Natural killer cell (primary cell): Measurements from ENCODE around the gene EPHB4. TPM values are rescaled to one million over a fixed set of nuclear protein-coding genes. Genes with fewer than 3 reads are reported as not detected.

Experiments used
- ATAC-seq, 3 donors: fragments of 150-1000 bp in 2 of 3; fragments of 200-7000 bp in 1 of 3; cut with Tn5 transposase; 1 replicate in 1 of 3; 2 replicates in 2 of 3; pipeline ENCODE4 v1.10.0; 2021; ENCODE audit warnings: mild to moderate bottlenecking in 2 of 3, moderate library complexity in 2 of 3
- DNase-seq, 2 donors: peaks; one replicate each; pipeline versions ENCODE4 v3.0.0 to v3.0.0-alpha.2; 2013 to 2021; ENCODE audit warnings: mixed read lengths in 1 of 2
- H3K27ac ChIP-seq: one replicate; pipeline ENCODE4 v1.5.1; 2013; ENCODE audit warnings: mild to moderate bottlenecking, low read length
- H3K27me3 ChIP-seq: one replicate; pipeline ENCODE4 v1.6.1; 2013; ENCODE audit warnings: low read length; ENCODE audit not compliant: control insufficient read depth, insufficient read depth
- H3K36me3 ChIP-seq: one replicate; pipeline ENCODE4 v1.6.1; 2013; ENCODE audit warnings: low read length; ENCODE audit not compliant: control insufficient read depth, insufficient read depth
- H3K4me1 ChIP-seq: one replicate; pipeline ENCODE4 v1.6.1; 2013; ENCODE audit warnings: low read length; ENCODE audit not compliant: control insufficient read depth, insufficient read depth
- H3K4me3 ChIP-seq: one replicate; pipeline ENCODE4 v1.5.1; 2013; ENCODE audit warnings: low read length
- H3K9me3 ChIP-seq: one replicate; pipeline ENCODE4 v1.6.1; 2013; ENCODE audit warnings: low read length; ENCODE audit not compliant: control insufficient read depth, insufficient read depth
- H3K27ac Mint-ChIP-seq, 2 donors: one replicate each; pipeline ENCODE4 v1.8.0; 2022; ENCODE audit warnings: mild to moderate bottlenecking in 2 of 2, mixed read lengths in 2 of 2, moderate library complexity in 1 of 2
- H3K27me3 Mint-ChIP-seq, 2 donors: one replicate each; pipeline ENCODE4 v1.8.0; 2022; ENCODE audit warnings: low read depth in 2 of 2, mixed read lengths in 2 of 2
- H3K36me3 Mint-ChIP-seq: one replicate; pipeline ENCODE4 v1.8.0; 2022; ENCODE audit warnings: mixed read lengths
- H3K4me1 Mint-ChIP-seq, 2 donors: one replicate each; pipeline ENCODE4 v1.8.0; 2022; ENCODE audit warnings: mixed read lengths in 2 of 2
- H3K4me3 Mint-ChIP-seq: one replicate; pipeline ENCODE4 v1.8.0; 2022; ENCODE audit warnings: mild to moderate bottlenecking, moderate library complexity, mixed read lengths
- H3K9me3 Mint-ChIP-seq, 2 donors: one replicate each; pipeline ENCODE4 v1.8.0; 2022; ENCODE audit warnings: mixed read lengths in 2 of 2
- CTCF ChIP-seq: fragments of 200-600 bp; IDR thresholded peaks from one replicate; pipeline ENCODE4 v1.8.0; 2022; ENCODE audit warnings: antibody characterized with exemption
- WGBS: methylation state at CpG from one replicate; pipeline ENCODE4 v1.1.7; 2013; ENCODE audit warnings: missing lambda C conversion rate; ENCODE audit not compliant: insufficient coverage; 5-methylcytosine and 5-hydroxymethylcytosine counted together
- intact Hi-C: fragments of 100-400 bp; cut with micrococcal nuclease; formaldehyde crosslinking; loops from one replicate; pipeline ENCODE4 v1.14.2; 2022
- total RNA-seq, 4 donors: library from RNA; stranded (reverse); fragments of 120-200 nt in 1 of 4; gene quantifications; one replicate each; pipeline versions ENCODE4 v1.2.3 to v1.2.4, GENCODE V29; 2013 to 2022

Gene EPHB4
- total RNA-seq, 3 donors from 2014 or later (not counting 1 experiment from before 2014, with no cell fraction given): 0.66 to 1.5 (median 0.88) TPM

GRCh38 chr7:100835903-100836811 lies 8.8 kb upstream of the EPHB4 start:
- DNase-seq: no peak
- intact Hi-C loops: no loop called here
- Histone ChIP-seq H3K4me3 (no peak overlapping the region), H3K9me3 (no peaks in the 10 kb centered on the region), H3K27ac (no peak overlapping the region), H3K4me1 (peaks cover 15% of the 10 kb centered on the region), H3K36me3 (no peaks in the 10 kb centered on the region), H3K27me3 (no peaks in the 10 kb centered on the region)
- Mint-ChIP-seq H3K9me3 (no peaks in the 10 kb centered on the region), H3K27ac (peak overlapping the region in 1 of 2 donors; percentile 0), H3K4me1 (peaks cover 5 to 14% of the 10 kb centered on the region in 2 donors), H3K36me3 (no peaks in the 10 kb centered on the region), H3K4me3 (peak overlapping the region; percentile 63), H3K27me3 (peaks cover 0 to 7% of the 10 kb centered on the region in 2 donors)
- no peak for ATAC-seq
- no peak for TF ChIP-seq CTCF
- 52% methylated on average over 17 of the region's 17 CpGs for WGBS

- H3K4me3 ChIP-seq: no peak overlapping the region
- Mint-ChIP-seq H3K4me1 (peaks cover 8 to 19% of the 10 kb centered on the region in 2 donors), H3K4me3 (no peak overlapping the region), H3K27me3 (peaks cover 13 to 28% of the 10 kb centered on the region in 2 donors), H3K36me3 (no peaks in the 10 kb centered on the region), H3K9me3 (no peaks in the 10 kb centered on the region), H3K27ac (no peak overlapping the region)
- H3K9me3 ChIP-seq: no peaks in the 10 kb centered on the region
- H3K36me3 ChIP-seq: no peaks in the 10 kb centered on the region
- H3K4me1 ChIP-seq: peaks cover 24% of the 10 kb centered on the region
- 86% methylated on average over 4 of the region's 5 CpGs for WGBS
- no peak for DNase-seq
- ATAC-seq: no peak
- no peak for TF ChIP-seq CTCF
- H3K27ac ChIP-seq: no peak overlapping the region
- intact Hi-C loops: no loop called here
- peaks cover 10% of the 10 kb centered on the region for H3K27me3 ChIP-seq
These were observed 4.9 kb upstream of the EPHB4 start for GRCh38 chr7:100832281-100832633.

GRCh38 chr7:100830396-100830795 lies 3.1 kb upstream of the EPHB4 start:
- no peak overlapping the region for H3K27ac Mint-ChIP-seq
- H3K36me3 Mint-ChIP-seq: no peaks in the 10 kb centered on the region
- H3K27me3 Mint-ChIP-seq: peaks cover 26 to 41% of the 10 kb centered on the region in 2 donors
- H3K4me3 Mint-ChIP-seq: no peak overlapping the region
- no peak for TF ChIP-seq CTCF
- H3K27me3 ChIP-seq: peaks cover 17% of the 10 kb centered on the region
- DNase-seq: no peak
- H3K9me3 ChIP-seq: no peaks in the 10 kb centered on the region
- H3K27ac ChIP-seq: no peak overlapping the region
- peaks cover 28% of the 10 kb centered on the region for H3K4me1 ChIP-seq
- peaks cover 5 to 20% of the 10 kb centered on the region in 2 donors for H3K4me1 Mint-ChIP-seq
- WGBS: 57% methylated on average over 3 of the region's 4 CpGs
- no peaks in the 10 kb centered on the region for H3K9me3 Mint-ChIP-seq
- ATAC-seq: no peak
- no peak overlapping the region for H3K4me3 ChIP-seq
- intact Hi-C loops: no loop called here
- H3K36me3 ChIP-seq: no peaks in the 10 kb centered on the region
